HG02623 (cell line): ENCODE data around the gene TMEM121.
"Not testable (repeated sequence)": the region's sequence is repeated elsewhere in the genome, so short reads cannot be mapped to it uniquely, and the experiment has no call there.

ENCODE experiments used
- ATAC-seq: cut with Tn5 transposase; IDR thresholded peaks from one replicate; pipeline ENCODE4 v1.9.1; 2021; ENCODE audit warnings: moderate library complexity; ENCODE audit not compliant: unreplicated experiment

Gene TMEM121

DNA sequence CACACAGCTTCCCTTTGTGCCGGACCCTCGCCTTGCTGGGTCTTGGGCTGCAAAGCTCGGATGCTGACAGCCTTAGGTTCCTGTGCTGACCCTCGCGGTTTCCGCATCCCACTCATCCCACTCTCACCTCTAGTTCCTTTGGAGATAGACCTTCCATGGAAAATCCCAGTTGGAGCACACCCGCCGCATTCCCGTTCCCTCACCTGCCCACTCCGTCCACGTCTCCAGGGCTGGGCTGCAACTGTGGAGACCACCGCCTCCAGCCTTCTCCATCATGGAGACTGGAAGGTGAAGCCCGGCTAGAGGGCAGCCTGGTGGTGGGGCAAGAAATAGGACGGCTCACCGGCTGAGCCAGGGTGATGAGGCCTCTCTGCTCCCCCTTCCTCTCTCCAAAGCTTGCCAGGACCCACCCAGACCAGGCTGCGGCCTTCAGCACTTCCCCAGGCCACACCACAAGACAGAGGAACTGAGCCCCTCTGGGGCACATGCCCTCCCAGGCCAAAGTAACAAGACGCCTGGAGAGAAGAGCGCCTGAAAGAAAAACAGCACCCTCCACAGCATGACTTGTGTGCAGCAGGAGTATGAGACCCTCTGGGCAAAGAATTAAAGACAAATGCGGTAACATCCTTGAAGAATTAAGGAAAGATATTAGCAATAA is 15.0 kb downstream of the TMEM121 start:
- no peak for ATAC-seq

DNA sequence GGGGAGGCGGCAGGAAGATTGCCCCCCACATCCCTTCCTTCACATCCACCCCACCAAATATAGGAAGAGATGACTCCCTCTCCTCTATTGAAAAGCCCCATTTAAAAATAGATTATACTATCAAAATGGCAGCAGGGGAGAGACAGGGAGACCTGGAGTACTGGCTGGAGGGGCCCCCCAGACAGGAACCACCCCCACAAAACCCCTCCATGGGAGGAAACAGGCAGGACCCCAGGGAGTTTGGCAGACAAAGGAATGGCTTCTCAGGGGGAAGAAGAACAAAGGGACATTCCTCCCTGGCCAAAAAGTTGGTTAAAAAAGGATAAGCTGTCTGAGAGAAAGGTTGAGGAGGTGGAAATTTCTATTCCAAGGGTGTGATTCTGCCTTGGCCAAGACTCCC is 19.3 kb downstream of the TMEM121 start:
- ATAC-seq, result not testable (repeated sequence)

DNA sequence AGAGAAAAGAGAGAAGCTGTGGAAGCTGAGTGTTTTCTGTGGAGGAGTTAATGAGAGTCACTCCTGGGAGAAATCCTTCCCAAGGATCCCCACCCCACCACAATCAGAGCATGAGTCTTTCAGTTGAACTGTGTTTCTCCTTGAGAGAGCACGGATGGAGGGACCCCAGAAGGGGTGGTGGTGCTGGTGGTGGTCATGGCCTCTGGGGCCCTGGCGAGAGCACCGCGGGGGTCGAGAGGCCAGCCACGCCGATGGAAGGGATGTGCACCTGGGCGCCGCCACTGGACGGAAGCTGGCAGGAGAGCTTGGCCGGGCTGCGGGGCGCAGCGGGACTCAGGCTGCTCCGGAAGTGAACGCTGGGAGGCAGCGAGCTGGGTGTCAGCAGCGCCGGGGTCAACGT is 20.0 kb downstream of the TMEM121 start:
- not testable (repeated sequence) for ATAC-seq

DNA sequence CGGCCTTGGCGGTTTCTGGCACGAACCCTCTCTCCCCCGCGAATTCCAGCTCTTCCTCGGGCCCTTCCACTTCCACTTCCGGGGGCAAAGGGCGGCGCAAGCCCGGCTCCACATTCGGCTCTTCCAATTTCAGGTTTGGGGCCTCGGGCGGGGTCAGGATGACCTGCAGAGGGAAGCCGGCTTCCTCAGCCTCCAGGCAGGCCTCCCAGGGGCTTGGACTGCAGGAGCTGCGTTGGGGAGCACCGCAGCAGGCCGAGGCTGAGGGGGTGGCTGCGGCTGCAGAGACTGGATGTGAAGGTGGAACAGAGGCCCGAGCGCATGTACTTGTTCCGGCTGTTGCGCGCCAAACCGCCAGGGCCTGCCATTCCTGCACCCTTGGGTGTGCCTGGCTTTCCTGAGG is 20.7 kb downstream of the TMEM121 start:
- ATAC-seq, result not testable (repeated sequence)

DNA sequence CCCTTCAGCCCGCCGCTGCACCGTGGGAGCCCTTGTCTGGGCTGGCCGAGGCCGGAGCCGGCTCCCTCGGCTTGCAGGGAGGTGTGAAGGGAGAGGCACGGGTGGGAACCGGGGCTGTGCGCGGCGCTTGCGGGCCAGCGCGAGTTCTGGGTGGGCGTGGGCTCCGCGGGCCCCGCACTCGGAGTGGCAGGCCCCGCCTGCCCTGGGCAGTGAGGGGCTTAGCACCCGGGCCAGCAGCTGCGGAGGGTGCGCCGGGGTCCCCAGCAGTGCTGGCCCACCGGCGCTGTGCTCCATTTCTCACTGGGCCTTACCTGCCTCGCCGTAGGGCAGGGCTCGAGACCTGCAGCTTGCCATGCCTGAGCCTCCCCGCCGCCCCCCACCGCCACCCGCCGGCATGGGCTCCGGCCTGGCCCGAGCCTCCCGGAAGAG is 21.4 kb downstream of the TMEM121 start:
- no peak for ATAC-seq

DNA sequence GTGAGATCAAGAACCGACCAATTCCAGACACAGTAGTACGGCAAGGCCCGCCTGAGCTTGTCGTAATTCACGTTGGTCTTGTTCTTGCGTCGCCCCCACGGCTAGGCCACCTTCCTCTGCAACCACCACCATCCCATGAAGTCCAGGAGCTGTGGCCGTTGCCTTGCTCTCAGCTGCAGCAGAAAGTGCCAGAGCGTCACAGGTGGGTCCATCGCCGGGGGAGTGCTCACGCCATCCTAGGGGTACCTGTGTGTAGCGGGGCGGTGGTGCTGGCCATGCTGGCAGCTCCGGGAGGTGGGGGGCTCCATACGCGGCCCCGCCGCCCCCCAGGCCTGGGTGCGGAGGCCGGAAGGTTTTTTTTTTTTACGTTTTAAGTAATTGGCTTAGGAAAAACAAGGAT is 23.1 kb downstream of the TMEM121 start:
- ATAC-seq, result no peak

DNA sequence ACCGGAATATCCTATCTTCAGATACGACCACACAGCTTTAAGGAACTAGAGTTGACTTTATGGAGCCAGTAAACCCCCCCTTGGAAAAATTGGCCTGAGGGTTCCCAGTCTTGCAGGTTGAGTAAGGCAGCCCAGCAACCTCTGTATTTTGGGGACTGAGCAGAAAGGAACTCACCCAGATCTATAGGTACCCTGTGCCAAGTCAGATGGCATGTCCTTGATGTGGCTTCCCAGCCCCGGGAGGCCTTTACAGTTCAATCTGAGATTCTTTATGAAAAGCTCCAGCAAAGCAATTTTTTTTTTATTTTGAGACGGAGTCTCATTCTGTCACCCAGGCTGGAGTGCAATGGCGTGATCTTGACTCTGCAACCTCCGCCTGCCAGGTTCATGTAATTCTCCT is 27.6 kb downstream of the TMEM121 start:
- no peak for ATAC-seq

DNA sequence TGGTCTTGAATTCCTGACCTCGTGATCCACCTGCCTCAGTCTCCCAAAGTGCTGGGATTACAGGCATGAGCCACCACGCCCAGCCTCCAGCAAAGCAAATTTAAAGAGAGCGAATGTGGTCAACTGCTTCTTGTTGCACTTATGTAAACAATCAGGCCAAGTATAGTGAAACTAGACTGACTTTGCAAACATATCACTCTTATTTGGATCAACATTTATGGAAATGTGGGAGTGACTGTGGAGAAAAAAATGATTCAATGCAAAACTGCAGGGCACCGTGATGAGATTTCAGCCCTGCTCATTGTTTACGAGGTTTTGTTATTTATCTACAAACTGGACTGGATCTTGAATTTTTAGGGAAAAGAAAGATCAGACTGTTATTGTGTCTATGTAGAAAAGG is 28.1 kb downstream of the TMEM121 start:
- no peak for ATAC-seq

DNA sequence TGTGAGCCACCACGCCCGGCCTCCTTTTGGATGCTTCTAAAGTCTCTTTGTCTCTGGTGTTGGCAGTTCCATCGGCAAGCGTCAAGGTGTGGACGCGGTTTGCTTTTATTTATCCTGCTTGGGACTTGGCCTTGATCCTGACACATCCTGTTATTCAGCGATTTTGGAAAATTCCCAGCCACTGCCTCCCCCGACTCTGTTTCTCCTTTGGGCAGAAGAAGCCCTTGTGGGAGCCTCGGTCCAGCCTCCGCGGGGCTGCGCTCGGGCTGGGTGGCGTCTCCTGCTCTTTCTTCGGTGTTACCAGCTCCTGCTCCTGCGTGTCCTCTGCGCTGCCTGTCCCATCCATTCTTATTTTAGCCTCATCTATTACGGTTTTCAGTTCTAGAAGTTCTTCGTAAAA is 31.3 kb downstream of the TMEM121 start:
- ATAC-seq, result not testable (repeated sequence)

DNA sequence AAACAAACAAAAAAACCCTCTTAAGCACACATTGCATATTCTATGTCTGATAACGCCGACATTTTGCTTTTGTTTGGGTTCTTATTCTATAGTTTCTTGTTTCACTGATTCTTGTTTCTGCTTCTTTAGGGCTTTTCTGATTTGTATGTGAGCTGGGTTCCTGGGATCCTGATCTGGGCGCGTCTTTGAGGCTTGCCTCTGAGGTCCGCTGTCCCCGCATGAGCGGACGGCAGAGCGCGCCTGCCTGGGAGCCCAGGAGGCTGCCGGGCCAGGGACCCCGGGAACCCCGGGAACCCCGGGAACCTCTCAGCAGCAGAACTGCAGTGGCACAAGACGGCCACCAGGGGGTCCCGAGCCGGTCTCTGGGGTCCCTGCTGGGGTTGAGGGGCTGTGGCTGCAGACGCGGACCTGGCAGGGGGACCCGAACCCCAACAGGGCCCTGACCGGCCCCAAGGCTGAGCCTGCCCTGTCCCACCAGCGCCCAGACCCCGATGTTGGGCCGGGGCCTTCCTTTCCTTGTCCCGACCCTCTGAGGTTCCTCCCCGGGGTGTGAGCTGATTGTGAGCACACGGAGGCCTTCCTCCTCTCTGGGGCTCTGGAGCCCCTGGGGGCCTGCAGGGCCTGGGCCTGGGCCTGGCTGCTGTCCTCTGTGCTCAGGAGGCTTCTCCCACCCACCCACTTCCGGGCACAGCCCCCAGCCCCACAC is 32.2 kb downstream of the TMEM121 start:
- not testable (repeated sequence) for ATAC-seq

DNA sequence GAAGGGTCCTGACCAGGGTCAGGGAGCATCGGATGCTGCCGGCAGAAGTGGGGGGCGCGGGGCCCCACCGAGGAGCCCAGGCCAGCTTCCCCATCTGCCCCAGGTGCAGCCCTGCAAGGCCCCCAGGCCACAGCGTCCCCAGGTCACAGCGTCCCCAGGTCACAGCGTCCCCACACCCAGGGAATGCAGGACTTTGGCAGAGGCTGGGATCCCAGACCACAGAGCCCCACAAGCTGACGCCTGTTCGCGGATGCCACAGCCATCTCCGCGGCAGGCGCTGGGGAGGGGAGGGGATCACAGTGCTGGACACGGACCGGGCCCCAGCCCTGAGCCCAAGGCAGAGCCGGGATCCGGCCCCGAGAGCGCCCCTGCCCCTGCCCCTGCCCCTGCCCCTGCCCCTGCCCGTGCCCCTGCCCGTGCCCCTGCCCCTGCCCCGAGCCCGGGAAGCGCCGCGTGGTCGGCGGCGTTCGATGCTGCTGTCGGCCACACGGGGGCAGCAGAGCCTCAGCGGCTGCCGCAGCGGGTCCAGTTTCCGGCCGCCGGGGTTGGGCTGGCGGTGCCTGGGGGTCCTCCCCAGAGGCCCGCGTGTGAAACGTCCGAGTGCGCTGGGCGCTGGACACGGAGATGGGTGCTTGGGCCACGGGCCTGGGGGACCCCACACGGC is 33.1 kb downstream of the TMEM121 start:
- ATAC-seq, result peak; percentile 39

DNA sequence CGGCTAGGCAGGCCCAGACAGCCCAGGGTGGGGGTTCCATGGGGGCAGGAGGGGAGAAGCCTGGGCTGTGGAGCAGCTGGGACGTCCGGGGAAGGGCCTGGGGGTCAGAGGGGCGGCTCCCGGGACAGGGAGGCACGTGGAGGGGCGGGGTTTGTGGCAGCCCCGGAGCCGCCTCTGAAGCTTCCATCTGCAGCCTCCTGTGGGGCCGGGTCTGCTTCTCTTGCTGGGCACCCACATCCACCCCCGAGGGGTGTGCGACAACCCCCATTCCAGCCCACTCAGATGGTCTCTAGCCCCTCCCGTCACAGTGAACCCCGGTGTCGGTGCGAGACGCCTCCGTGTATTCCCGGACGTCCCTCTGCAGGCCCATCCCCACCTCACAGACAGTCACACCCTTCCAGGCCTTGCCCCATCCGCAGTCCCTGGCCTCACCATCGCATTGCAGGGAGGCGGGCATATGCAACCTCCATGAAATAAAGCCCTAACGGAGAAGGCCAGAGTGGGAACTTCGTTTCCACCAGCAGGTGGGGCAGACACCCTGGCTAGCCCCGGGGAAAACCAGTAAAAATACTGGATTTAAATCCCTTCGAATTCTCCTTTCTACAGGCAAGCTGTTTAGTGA is 33.8 kb downstream of the TMEM121 start:
- peak; percentile 46 for ATAC-seq

DNA sequence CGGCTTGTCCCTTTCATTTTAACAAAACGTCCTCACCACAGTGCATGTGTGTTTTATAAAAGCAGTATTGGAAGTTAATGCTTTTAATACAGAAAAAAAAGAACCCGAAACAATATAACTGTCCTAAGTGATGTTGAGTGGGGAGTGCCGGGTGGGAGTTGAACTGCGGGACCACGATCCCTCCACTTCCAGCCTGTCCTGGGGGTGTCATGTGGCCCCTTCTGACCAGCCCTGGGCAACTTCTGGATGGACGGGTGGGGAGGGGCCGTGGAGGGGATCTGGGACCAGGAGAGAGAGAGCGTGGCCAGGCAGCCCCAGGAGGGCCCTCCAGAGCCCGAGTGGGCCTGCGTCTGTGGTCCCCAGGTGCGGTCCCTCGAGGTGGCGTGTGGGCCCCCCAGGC is 35.0 kb downstream of the TMEM121 start:
- ATAC-seq, result not testable (repeated sequence)

DNA sequence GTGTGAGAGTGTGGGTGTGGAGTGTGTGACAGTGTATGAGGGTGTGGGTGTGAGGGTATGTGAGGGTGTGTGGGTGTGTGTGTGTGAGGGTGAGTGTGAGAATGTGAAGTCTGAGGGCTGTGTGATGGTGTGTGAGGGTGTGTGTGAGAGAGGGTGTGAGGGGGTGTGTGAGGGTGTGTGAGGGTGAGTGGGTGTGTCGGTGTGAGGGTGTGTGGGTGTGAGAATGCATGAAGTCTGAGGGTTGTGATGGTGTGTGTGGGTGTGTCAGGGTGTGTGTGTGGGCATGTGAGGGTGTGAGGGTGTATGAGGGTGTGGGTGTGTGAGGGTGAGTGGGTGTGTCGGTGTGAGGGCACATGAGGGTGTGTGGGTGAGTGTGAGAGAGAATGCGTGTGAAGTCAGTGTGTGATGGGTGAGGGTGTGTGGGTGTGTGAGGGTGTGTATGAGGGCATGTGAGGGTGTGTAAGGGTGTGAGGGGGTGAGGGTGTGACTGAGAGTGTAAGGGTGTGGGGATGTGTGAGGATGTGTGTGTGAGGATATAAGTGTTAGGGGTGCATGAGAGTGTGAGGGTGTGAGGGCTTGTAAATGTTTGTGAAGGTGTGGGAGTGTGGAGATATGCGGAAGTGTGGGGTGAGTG is 36.4 kb downstream of the TMEM121 start:
- ATAC-seq, result no peak

DNA sequence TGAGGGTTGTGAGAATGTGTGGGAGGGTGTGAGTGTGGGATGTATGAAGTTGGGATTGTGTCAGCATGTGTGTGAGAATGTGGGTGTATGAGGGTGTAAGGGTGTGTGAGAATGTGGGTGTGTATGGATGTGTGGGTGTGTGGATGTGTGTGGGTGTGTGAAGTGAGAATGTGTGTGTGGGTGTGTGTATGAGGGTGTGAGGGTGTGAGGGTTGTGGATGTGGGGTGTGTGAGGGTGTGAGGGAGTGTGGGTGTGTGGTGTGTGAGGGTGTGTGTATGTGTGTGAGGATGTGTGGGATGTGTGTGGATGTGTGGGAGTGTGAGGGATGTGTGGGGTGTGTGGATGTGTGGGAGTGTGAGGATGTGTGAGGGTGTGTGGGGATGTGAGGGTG is 37.0 kb downstream of the TMEM121 start:
- ATAC-seq, result no peak

DNA sequence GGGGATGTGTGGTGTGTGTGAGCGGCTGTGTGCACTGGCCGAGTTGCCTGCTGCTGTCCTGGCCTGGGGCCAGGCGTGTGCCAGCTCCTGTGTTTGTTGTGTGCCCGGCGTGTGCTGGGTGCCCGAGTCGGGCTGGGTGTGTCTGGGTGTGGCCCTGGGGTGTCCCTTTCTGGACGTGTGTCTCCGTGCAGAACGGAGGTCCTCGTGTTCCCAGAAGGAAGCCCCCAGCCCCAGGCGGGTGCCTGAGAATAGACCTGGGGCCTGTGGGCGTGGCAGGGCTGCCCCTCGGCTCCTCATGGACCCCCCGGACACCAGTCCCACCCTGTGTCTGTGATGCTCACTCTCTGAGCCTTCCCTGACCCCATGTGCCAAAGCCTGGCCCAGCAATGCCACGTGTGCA is 38.2 kb downstream of the TMEM121 start:
- ATAC-seq, result not testable (repeated sequence)

DNA sequence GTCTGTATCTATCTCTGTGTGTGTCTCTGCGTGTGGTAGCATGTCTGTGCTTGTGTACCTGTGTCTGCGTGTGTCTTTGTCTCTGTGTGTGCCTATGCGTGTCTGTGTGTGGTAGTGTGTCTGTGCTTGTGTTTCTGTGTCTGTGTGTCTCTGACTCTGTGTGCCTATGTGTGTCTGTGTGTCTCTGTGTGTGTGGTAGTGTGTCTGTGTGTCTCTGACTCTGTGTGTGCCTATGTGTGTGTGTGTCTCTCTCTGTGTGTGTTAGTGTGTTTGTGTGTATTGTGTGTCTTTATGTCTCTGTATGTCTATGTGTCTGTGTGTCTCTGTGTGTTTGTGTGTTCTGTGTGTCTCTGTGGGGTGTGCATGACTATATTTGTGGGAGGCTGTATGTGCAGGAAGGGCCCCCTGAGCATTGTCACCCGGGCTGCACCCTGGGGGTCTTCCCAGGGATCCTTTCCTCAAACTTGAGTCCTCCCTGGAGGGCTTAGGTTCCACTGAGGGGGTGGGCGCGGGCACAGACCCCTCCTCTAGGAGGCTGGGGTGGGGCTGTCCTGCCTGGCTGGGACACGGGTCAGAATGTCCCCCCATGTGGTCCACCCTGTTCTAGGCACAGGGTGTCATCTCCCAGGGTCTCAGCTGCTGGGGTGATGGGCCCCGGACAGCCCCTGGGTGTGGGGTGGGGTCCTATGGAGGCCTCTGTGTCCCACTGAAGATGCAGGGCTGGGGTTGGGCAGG is 39.0 kb downstream of the TMEM121 start:
- ATAC-seq, result not testable (repeated sequence)

DNA sequence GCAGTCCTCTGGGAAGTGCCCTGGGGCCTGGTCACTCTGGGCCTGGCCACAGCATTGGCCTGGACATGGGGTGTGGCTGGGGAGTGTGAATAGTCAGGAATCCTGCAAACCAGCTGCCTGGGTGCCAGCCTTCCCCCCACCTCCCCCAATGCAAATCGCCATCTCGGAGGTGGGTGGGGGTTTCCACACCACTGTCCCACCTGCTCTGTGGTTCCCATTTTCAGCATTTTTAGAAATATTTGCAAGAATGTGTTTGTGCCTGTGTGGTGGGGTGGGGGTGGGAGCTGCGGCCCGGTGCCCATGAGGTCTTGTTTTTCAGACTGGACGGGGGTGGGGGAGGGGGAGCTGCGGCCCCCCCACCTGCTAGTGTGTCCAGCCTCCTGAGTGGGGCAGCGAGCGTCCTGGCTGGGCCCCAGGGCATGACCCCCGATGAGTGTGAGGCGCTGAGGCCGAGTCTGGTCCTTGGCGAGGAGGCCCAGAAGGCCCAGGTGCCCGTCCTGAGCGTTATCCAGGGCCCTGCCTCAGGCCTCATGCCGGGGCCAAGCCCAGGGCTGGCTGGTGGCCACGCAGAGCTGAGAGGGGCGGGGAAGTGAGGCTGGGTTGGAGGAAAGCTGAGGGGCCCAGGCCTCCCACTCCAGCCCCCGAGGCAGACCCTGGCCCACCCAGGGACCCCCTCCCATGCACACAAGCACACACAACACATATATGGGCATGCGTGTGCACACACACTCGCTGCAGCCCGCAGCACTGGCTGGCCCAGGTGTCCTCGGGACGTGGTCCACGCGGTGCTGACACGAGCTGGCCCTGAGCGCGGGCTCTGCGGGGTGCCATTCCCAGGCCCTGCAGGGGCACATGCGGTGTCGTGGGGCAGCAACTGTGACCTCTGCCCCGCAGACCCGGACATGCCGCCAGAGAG is 40.1 kb downstream of the TMEM121 start:
- ATAC-seq, result not testable (repeated sequence)
